ENCODE results near the gene BCKDK. TPM values are rescaled to one million over a fixed set of nuclear protein-coding genes. Genes with fewer than 3 reads are reported as not detected.

The BCKDK gene
- total and polyA plus RNA-seq, 2 of the 13 experiments (the other 11 are each of a cell fraction or from before 2014, with no cell fraction given) = 24.9 to 42.6 TPM

DNA sequence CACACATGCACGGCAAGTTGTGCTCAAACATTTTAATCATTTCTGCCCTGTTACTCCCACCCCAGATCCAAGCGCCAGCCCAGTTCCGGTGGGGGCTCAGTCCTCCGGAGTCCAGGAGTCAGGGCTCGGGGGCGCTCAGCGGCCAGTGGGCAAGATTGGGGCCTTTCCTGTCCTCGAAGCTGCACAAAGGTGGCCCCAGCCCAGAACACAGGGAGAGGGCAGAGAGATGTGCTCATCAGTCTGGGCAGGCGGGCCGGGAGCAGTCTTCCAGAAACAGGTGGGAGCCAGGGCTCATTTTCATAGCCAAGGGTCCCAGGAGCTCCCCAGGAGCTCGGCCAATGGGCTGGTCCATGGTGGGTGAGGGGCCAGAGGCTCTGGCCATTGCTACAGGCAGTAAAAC is 23.2 kb downstream of the BCKDK start:
- Histone ChIP-seq H3K79me2 (ENCODE audit: insufficient read depth, low read length) (no peaks in the 10 kb centered on the region), H3K4me1 (ENCODE audit: insufficient read depth, low read length) (peaks cover 29% of the 10 kb centered on the region), H3K4me2 (ENCODE audit: low read depth, low read length) (no peak overlapping the region), H3K9me3 (ENCODE audit: low read length) (no peaks in the 10 kb centered on the region), H3K36me3 (replicated peaks in 1 of 2; ENCODE audit: control insufficient read depth in 1 of 2, insufficient read depth in 2 of 2, low read length in 2 of 2) (peaks cover 17 to 18% of the 10 kb centered on the region in 2 experiments; a peak in 4 of 5 replicates), H4K20me1 (ENCODE audit: insufficient read depth, low read length) (no peaks in the 10 kb centered on the region), H2AFZ (ENCODE audit: low read length) (no peak overlapping the region), H3K27me3 (ENCODE audit: control insufficient read depth in 1 of 2, insufficient read depth in 2 of 2, low read length in 2 of 2) (peaks cover 2 to 3% of the 10 kb centered on the region in 2 experiments; a peak in 2 of 5 replicates), H3K4me3 (replicated peaks in 1 of 3; ENCODE audit: insufficient read depth in 1 of 3, low read depth in 2 of 3, low read length in 3 of 3) (no peak overlapping the region), H3K9ac (ENCODE audit: insufficient read depth, low read depth, low read length) (no peak overlapping the region), H3K27ac (ENCODE audit: extremely low read length, insufficient read depth, low read length) (no peak overlapping the region)
- no peak for ATAC-seq
- DNase-seq (ENCODE audit: low spot score) = no peak
- 98% methylated on average over 10 of the region's 11 CpGs for WGBS (ENCODE audit: low lambda C conversion rate)
- FAIRE-seq = no peak
- no TSS peak for BruUV-seq (replicated peaks)
- ChIA-PET POLR2A (interaction anchor here (1.7 to 4.2 kb wide), 2 partner anchors 14 kb away, joined by 8 to 17 read pairs; partner anchors contain the start of gene KAT8), CTCF (ENCODE audit: low intra/inter-chr PET ratio, low total read pairs) (no interaction called here)
- TF ChIP-seq HIC2 (CRISPR knock-in tag; IDR thresholded peaks at IDR 0.05; ENCODE audit: low read depth) (no peak), ZNF232 (CRISPR knock-in tag; IDR thresholded peaks at IDR 0.05; ENCODE audit: borderline replicate concordance) (no peak), ARNT2 (CRISPR knock-in tag; IDR thresholded peaks at IDR 0.05; ENCODE audit: low read depth) (no peak), REXO4 (CRISPR knock-in tag; IDR thresholded peaks at IDR 0.05; ENCODE audit: borderline replicate concordance) (no peak), SMAD1 (CRISPR knock-in tag; IDR thresholded peaks at IDR 0.05; ENCODE audit: borderline replicate concordance, low read depth) (no peak), TCF7 (IDR thresholded peaks at IDR 0.05; ENCODE audit: low read depth) (no peak)
- intact Hi-C loops (cut with micrococcal nuclease; ENCODE audit: unreplicated experiment) = no loop called here
- in situ Hi-C loops (cut with HindIII; ENCODE audit: extremely low pct_ligation_motif_present, low pct_unique_long_range_greater_than_20kb) = no loop called here

DNA sequence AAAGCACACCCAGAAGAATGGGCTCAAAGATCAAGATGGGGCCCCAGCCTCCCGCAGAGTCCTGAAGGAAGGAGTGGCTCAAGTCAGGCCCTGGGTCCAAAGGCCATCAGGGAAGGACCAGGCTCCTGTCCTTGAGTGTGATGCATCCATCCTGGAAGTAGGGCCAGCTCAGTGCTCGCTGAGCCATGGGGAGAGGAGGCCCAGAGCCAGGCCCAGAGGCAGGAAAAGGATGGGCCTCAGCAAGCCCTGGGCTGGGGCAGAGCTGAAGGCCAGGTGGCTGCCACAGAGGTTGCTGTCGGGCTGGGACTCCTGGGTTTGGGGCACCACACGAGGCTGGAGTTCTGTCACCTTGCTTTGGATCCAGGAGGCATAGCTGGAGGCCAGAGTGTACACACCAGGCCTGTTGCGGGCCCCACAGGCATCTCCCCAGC is 23.7 kb downstream of the BCKDK start:
- Histone ChIP-seq H3K27me3 (ENCODE audit: control insufficient read depth in 1 of 2, insufficient read depth in 2 of 2, low read length in 2 of 2) (peaks cover 2 to 3% of the 10 kb centered on the region in 2 experiments; a peak in 2 of 5 replicates), H2AFZ (ENCODE audit: low read length) (no peak overlapping the region), H3K4me2 (ENCODE audit: low read depth, low read length) (no peak overlapping the region), H3K9ac (ENCODE audit: insufficient read depth, low read depth, low read length) (no peak overlapping the region), H4K20me1 (ENCODE audit: insufficient read depth, low read length) (no peaks in the 10 kb centered on the region), H3K36me3 (replicated peaks in 1 of 2; ENCODE audit: control insufficient read depth in 1 of 2, insufficient read depth in 2 of 2, low read length in 2 of 2) (peaks cover 17 to 18% of the 10 kb centered on the region in 2 experiments; a peak in 4 of 5 replicates), H3K27ac (ENCODE audit: extremely low read length, insufficient read depth, low read length) (no peak overlapping the region), H3K4me1 (ENCODE audit: insufficient read depth, low read length) (peaks cover 30% of the 10 kb centered on the region), H3K79me2 (ENCODE audit: insufficient read depth, low read length) (no peaks in the 10 kb centered on the region), H3K4me3 (replicated peaks in 1 of 3; ENCODE audit: insufficient read depth in 1 of 3, low read depth in 2 of 3, low read length in 3 of 3) (no peak overlapping the region), H3K9me3 (ENCODE audit: low read length) (no peaks in the 10 kb centered on the region)
- no peak for FAIRE-seq
- CTCF ChIA-PET (ENCODE audit: low intra/inter-chr PET ratio, low total read pairs) = no interaction called here
- WGBS (ENCODE audit: low lambda C conversion rate) = 78% methylated on average over 2 of the region's 5 CpGs
- DNase-seq (ENCODE audit: low spot score) = no peak
- ATAC-seq = no peak
- POLR2A ChIA-PET = interaction anchor here (0.9 to 1.7 kb wide), 2 partner anchors 14 to 18 kb away, joined by 3 to 8 read pairs; partner anchors contain the start of gene KAT8
- intact Hi-C loops (cut with micrococcal nuclease; ENCODE audit: unreplicated experiment) = no loop called here
- in situ Hi-C loops (cut with HindIII; ENCODE audit: extremely low pct_ligation_motif_present, low pct_unique_long_range_greater_than_20kb) = no loop called here
- no TSS peak for BruUV-seq (replicated peaks)
- TF ChIP-seq ZNF562 (CRISPR knock-in tag; IDR thresholded peaks at IDR 0.05; ENCODE audit: borderline replicate concordance) = no peak
- TF ChIP-seq ZNF17 (CRISPR knock-in tag; IDR thresholded peaks at IDR 0.05) = no peak
- no peak for TF ChIP-seq HNRNPK (IDR thresholded peaks at IDR 0.05; ENCODE audit: low read depth, low read length, poor library complexity, severe bottlenecking)
- no peak for TF ChIP-seq ZSCAN25 (CRISPR knock-in tag; IDR thresholded peaks at IDR 0.05)
- TF ChIP-seq ZNF331 (CRISPR knock-in tag; IDR thresholded peaks at IDR 0.05) = no peak
- TF ChIP-seq, protein P1, sequence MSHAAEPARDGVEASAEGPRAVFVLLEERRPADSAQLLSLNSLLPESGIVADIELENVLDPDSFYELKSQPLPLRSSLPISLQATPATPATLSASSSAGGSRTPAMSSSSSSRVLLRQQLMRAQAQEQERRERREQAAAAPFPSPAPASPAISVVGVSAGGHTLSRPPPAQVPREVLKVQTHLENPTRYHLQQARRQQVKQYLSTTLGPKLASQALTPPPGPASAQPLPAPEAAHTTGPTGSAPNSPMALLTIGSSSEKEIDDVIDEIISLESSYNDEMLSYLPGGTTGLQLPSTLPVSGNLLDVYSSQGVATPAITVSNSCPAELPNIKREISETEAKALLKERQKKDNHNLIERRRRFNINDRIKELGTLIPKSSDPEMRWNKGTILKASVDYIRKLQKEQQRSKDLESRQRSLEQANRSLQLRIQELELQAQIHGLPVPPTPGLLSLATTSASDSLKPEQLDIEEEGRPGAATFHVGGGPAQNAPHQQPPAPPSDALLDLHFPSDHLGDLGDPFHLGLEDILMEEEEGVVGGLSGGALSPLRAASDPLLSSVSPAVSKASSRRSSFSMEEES (CRISPR knock-in tag; IDR thresholded peaks at IDR 0.05) = no peak
